A549 treated with Mapracorat at 1 μM for 4 hours (cell line): ENCODE data around the gene CLEC10A. TPM values are rescaled to one million over a fixed set of nuclear protein-coding genes. Genes with fewer than 3 reads are reported as not detected.

Experiments
- total RNA-seq: library from RNA; stranded (reverse); fragments of 200-300 nt; extraction: Qiagen RNA extraction; gene quantifications from 5 replicates; pipeline ENCODE4 v1.2.3, GENCODE V29; 2022

The CLEC10A gene, protein sequence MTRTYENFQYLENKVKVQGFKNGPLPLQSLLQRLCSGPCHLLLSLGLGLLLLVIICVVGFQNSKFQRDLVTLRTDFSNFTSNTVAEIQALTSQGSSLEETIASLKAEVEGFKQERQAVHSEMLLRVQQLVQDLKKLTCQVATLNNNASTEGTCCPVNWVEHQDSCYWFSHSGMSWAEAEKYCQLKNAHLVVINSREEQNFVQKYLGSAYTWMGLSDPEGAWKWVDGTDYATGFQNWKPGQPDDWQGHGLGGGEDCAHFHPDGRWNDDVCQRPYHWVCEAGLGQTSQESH
- not detected in 5 replicates for total RNA-seq

DNA sequence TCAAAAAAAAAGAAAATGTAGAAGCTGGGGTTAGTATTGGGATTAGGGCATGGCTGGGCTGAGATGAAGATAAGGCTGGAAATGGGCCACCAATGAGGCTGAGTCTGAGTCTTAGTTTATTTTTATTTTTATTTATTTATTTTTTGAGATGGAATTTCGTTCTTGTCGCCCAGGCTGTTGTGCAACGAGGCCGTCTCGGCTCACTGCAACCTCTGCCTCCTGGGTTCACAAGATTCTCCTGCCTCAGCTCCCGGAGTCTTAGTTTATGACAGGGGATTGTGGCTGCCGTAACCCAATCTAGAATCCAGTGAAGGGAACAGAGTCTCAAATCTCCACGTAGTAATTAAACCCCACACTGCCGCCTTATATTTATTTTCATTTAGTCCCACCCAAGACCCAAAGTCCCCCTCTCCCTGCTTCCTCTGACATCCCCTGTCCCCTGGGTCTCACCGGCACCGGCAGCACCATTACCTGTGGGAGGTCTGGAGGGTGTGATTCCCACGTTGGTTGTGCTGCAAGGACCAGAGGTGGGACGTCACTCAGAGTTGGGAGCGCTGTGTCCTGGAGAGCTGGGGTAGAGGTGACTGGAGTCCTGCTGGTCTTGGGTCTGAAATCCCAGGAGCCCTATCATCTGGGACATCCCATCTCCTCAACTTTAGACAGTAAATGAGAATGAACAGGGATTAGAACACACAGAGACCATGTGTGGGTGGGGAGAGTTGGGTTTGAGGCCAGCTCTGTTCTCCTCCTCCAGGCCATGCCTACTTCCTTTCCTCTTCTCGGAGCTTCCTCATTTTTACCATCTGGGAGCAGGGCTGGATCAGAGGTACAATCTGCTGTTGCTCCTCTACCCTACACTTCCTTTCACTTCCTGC, at the start of gene CLEC10A:
CLEC10A (minus strand) TSS at position 671 of the 875 bp plus-strand sequence. CDS start 1,439 bp downstream, outside the sequence.

DNA sequence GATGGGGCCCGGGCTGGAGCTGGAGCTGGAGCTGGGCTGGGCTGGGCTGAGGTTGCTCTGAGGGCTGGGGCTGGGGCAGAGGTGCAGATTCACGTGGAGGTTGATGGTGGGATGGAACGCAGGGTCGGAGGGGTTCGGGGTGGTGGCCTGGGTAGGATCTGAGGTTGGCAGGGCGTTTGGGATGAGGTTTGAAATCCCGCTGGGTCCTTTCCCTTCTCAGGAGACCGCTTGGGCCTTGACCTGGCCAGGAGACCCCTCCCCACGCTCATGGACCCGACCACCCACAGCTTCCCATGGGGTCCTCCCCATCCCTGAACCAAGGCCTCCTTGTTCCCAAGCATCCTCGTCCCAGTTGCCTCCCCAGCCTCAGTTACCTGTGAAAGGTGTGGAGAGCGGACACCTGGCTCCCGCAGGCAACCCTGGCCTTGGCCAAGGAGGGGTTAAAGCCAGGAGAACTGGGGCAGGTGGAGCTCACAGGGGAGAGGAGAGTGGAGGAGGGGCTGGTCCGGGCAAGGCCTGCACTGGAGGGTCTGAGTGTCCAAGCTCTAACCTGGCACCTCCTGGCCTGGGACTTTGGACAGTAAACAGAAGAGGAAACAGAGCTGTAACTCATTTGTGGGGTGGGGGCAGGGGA, 34.3 kb upstream of the CLEC10A start, which contains the start of gene ASGR2:
ASGR2 (minus strand) TSS at position 582 of the 634 bp plus-strand sequence. CDS start 582 bp downstream, outside the sequence.

GRCh38 chr17:7043497-7044198, 36.4 kb downstream of the CLEC10A start, which contains the start of gene SLC16A11:
Gene SLC16A11 (minus strand): TSS chr17:7044092. CDS start chr17:7043513, 579 bp downstream.

DNA sequence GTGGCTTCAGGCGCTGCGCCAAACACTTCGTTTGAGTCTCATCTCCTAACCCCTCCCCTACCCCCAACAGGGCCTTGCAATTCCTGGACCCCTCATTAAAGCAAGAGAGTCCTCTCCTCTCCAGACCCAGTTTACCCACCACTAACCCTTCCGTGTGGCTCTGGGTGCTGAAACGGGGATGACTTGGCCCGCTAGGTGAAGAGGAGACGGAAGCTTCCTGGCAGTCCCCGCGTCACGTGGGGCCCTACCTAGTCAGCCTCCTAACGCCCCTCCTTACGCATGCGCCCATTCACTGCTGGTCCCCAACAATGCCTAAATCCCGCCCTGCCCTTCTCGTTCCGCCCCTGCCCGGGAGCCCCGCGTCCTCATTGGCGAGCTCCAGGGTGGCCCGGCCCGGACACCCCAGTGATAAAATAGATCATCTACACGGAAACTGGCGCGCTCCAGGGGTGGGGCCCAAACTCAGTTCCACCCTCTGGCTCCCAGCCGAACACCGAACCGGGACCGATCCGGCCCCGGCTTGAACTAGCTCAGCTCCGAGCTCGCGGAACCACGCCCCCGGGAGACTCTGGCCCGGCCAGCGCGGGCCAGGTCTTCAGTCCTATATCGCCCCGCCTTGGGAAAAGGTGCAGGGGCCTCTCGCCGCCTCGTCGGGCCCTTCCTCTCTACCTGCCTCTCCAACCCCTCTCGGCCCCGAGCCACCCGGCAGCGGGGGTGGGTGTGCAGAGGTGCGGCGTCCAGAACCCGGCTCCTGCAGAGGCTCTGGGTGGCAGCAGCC, 44.3 kb downstream of the CLEC10A start, which contains the start of gene SLC16A13:
SLC16A13 (plus strand) TSS at position 425 of the 778 bp plus-strand sequence. CDS start 368 bp downstream, outside the sequence.

Other genes starting within 250 kb of the CLEC10A start
- 0.04 to 0.23 TPM (median 0.07 TPM) in 4 of 5 replicates, not detected in the other for gene TEKT1, start 248.5 kb downstream of the CLEC10A start, total RNA-seq
- not detected in 5 replicates for gene ALOX12, start 84.2 kb downstream of the CLEC10A start, total RNA-seq
- 415 to 498 TPM (median 447 TPM) in 5 replicates for gene RNASEK, start 67.6 kb downstream of the CLEC10A start, total RNA-seq
- gene BCL6B, start 57.2 kb downstream of the CLEC10A start, total RNA-seq = not detected in 5 replicates
- 7.4 to 9.1 TPM (median 8.8 TPM) in 5 replicates for gene SLC16A13, start 44.2 kb downstream of the CLEC10A start, total RNA-seq
- not detected in 5 replicates for gene SLC16A11, start 36.2 kb downstream of the CLEC10A start, total RNA-seq
- 0.19 TPM in 1 of 5 replicates, not detected in the others for gene ASGR2, start 34.6 kb upstream of the CLEC10A start, total RNA-seq
- 0.77 to 1.3 TPM (median 1.0 TPM) in 5 replicates for gene ASGR1, start 99.1 kb upstream of the CLEC10A start, total RNA-seq
- 6.2 to 7.8 TPM (median 6.7 TPM) in 5 replicates for gene DLG4, start 139.6 kb upstream of the CLEC10A start, total RNA-seq
- gene ACADVL, start 139.7 kb upstream of the CLEC10A start, total RNA-seq = 329 to 477 TPM (median 426 TPM) in 5 replicates
- 30.2 to 44.4 TPM (median 41.9 TPM) in 5 replicates for gene DVL2, start 154.3 kb upstream of the CLEC10A start, total RNA-seq
- 86.3 to 101 TPM (median 94.7 TPM) in 5 replicates for gene PHF23, start 159.2 kb upstream of the CLEC10A start, total RNA-seq
- gene GABARAP, start 162.2 kb upstream of the CLEC10A start, total RNA-seq = 638 to 781 TPM (median 668 TPM) in 5 replicates
- 213 to 239 TPM (median 227 TPM) in 5 replicates for gene CTDNEP1, start 171.5 kb upstream of the CLEC10A start, total RNA-seq
- 128 to 149 TPM (median 131 TPM) in 5 replicates for gene ELP5, start 172.0 kb upstream of the CLEC10A start, total RNA-seq
- 1.5 to 3.0 TPM (median 2.0 TPM) in 5 replicates for gene CLDN7, start 182.2 kb upstream of the CLEC10A start, total RNA-seq
- 0.28 to 0.57 TPM (median 0.35 TPM) in 5 replicates for gene SLC2A4, start 201.5 kb upstream of the CLEC10A start, total RNA-seq
- 0.35 to 0.65 TPM (median 0.56 TPM) in 5 replicates for gene YBX2, start 214.4 kb upstream of the CLEC10A start, total RNA-seq
- gene EIF5A, start 227.4 kb upstream of the CLEC10A start, total RNA-seq = 1,593 to 1,803 TPM (median 1,704 TPM) in 5 replicates
- gene GPS2, start 235.1 kb upstream of the CLEC10A start, total RNA-seq = 92.1 to 108 TPM (median 95.9 TPM) in 5 replicates
- 22.4 to 41.3 TPM (median 31.1 TPM) in 5 replicates for gene NEURL4, start 249.1 kb upstream of the CLEC10A start, total RNA-seq